B cell (primary cell): ENCODE measurements around the gene FGF21. TPM values are rescaled to one million over a fixed set of nuclear protein-coding genes. Genes with fewer than 3 reads are reported as not detected.

Source experiments
- ATAC-seq: fragments of 200-7000 bp; cut with Tn5 transposase; one replicate; pipeline ENCODE4 v1.10.0; 2021; ENCODE audit warnings: low read depth, mild to moderate bottlenecking, moderate number of reproducible peaks, moderate library complexity
- CTCF ChIA-PET: fragments of 350-600 bp; sonication (Branson Sonifier 250); formaldehyde crosslinking; loops from one replicate; lab custom pipeline; 2021; ENCODE audit warnings: antibody characterized with exemption, inconsistent platforms; lab: Charles Lee
- POLR2A ChIA-PET: fragments of 350-600 bp; sonication (Branson Sonifier 250); formaldehyde crosslinking; loops from one replicate; lab custom pipeline; 2021; ENCODE audit warnings: antibody characterized with exemption; lab: Charles Lee
- DNase-seq: peaks from one replicate; pipeline ENCODE4 v3.0.0; 2013
- H2AFZ ChIP-seq: 2 replicates; pipeline ENCODE4 v1.6.1; 2012; ENCODE audit warnings: mild to moderate bottlenecking, low read depth, low read length; ENCODE audit not compliant: insufficient read depth, poor library complexity, severe bottlenecking
- H3K27ac ChIP-seq, 2 donors: 1 replicate in 1 of 2; 2 replicates in 1 of 2; pipeline ENCODE4 v1.5.1; 2012 to 2013; ENCODE audit warnings: low read length in 2 of 2, mild to moderate bottlenecking in 2 of 2, moderate library complexity in 1 of 2
- H3K27me3 ChIP-seq, 4 experiments: fragments of 200-600 bp in 1 of 4; sonication (generic) in 1 of 4; replicated peaks in 1 of 4; 1 replicate in 2 of 4; 2 replicates in 2 of 4; pipeline versions ENCODE4 v1.6.1 to v1.7.0; 2013 to 2016; ENCODE audit warnings: low read length in 3 of 4, mild to moderate bottlenecking in 2 of 4, mixed read lengths in 1 of 4, moderate library complexity in 1 of 4; ENCODE audit not compliant: insufficient read depth in 4 of 4, control insufficient read depth in 3 of 4; ENCODE audit errors: control extremely low read depth in 1 of 4
- H3K36me3 ChIP-seq, 2 experiments: replicated peaks in 1 of 2; 1 replicate in 1 of 2; 2 replicates in 1 of 2; pipeline versions ENCODE4 v1.6.1 to v1.7.1; 2013; ENCODE audit warnings: low read length in 1 of 2; ENCODE audit not compliant: insufficient read depth in 2 of 2, control insufficient read depth in 1 of 2; ENCODE audit errors: control extremely low read depth in 1 of 2, extremely low read depth in 1 of 2
- H3K4me1 ChIP-seq, 2 donors: fragments of 200-600 bp in 1 of 2; sonication (generic) in 1 of 2; 1 replicate in 1 of 2; 2 replicates in 1 of 2; pipeline versions ENCODE4 v1.5.1 to v1.6.1; 2013 to 2017; ENCODE audit warnings: low read length in 2 of 2; ENCODE audit not compliant: control insufficient read depth in 2 of 2, insufficient read depth in 2 of 2
- H3K4me2 ChIP-seq: replicated peaks from 2 replicates; pipeline ENCODE3; 2012; ENCODE audit warnings: mild to moderate bottlenecking, low read depth, low read length; ENCODE audit not compliant: poor library complexity, severe bottlenecking
- H3K4me3 ChIP-seq, 5 experiments: fragments of 200-600 bp in 1 of 5; sonication (generic) in 1 of 5; 1 replicate in 3 of 5; 2 replicates in 2 of 5; pipeline versions ENCODE4 v1.5.1 to v1.7.0; 2011 to 2016; ENCODE audit warnings: low read length in 4 of 5, mild to moderate bottlenecking in 4 of 5, low read depth in 2 of 5, control low read depth in 1 of 5, moderate library complexity in 1 of 5; ENCODE audit not compliant: insufficient read depth in 1 of 5; ENCODE audit errors: control extremely low read depth in 1 of 5, extremely low read depth in 1 of 5
- H3K79me2 ChIP-seq: fragments of 200-600 bp; sonication (generic); one replicate; pipeline ENCODE4 v1.6.0; 2016; ENCODE audit warnings: low read length; ENCODE audit not compliant: control insufficient read depth, insufficient read depth
- H3K9ac ChIP-seq: fragments of 200-600 bp; sonication (generic); 2 replicates; pipeline ENCODE4 v1.6.1; 2017; ENCODE audit warnings: mild to moderate bottlenecking, low read length, moderate library complexity
- H3K9me3 ChIP-seq, 3 donors: one replicate each; pipeline versions ENCODE4 v1.6.1 to v1.7.1; 2013; ENCODE audit warnings: low read length in 2 of 3; ENCODE audit not compliant: control insufficient read depth in 2 of 3, insufficient read depth in 1 of 3; ENCODE audit errors: control extremely low read depth in 1 of 3
- H4K20me1 ChIP-seq: 2 replicates; pipeline ENCODE4 v1.6.0; 2012; ENCODE audit warnings: mild to moderate bottlenecking, low read length; ENCODE audit not compliant: insufficient read depth, control insufficient read depth, poor library complexity, severe bottlenecking
- H3K27ac Mint-ChIP-seq: one replicate; pipeline ENCODE4 v1.8.0; 2021; ENCODE audit warnings: mixed read lengths
- H3K27me3 Mint-ChIP-seq: one replicate; pipeline ENCODE4 v1.8.0; 2021; ENCODE audit warnings: mixed read lengths
- H3K4me1 Mint-ChIP-seq: one replicate; pipeline ENCODE4 v1.8.0; 2021; ENCODE audit warnings: mixed read lengths
- H3K4me3 Mint-ChIP-seq: one replicate; pipeline ENCODE4 v1.8.0; 2021; ENCODE audit warnings: mixed read lengths
- H3K9me3 Mint-ChIP-seq: one replicate; pipeline ENCODE4 v1.8.0; 2022; ENCODE audit warnings: mixed read lengths; ENCODE audit not compliant: insufficient read depth
- EZH2 ChIP-seq: IDR thresholded peaks from 2 replicates; pipeline ENCODE4 v1.6.1; 2012; ENCODE audit warnings: borderline replicate concordance, low read depth, mild to moderate bottlenecking, moderate library complexity, low read length; ENCODE audit not compliant: insufficient read depth, poor library complexity, severe bottlenecking
- WGBS: methylation state at CpG from one replicate; pipeline ENCODE4 v1.1.5; 2013; ENCODE audit warnings: missing lambda C conversion rate; ENCODE audit not compliant: insufficient coverage; 5-methylcytosine and 5-hydroxymethylcytosine counted together
- intact Hi-C: fragments of 100-400 bp; cut with micrococcal nuclease; formaldehyde crosslinking; loops from one replicate; pipeline ENCODE4 v1.10.0; 2022
- polyA plus RNA-seq: library from polyadenylated mRNA; depleted of rRNA; stranded (reverse); fragments of >200 nt; gene quantifications from 2 replicates; pipeline ENCODE4 v1.2.3, GENCODE V29; 2012
- total RNA-seq, 2 donors: library from RNA; stranded (reverse); fragments of 120-200 nt in 1 of 2; gene quantifications; 1 replicate in 1 of 2; 2 replicates in 1 of 2; pipeline versions ENCODE4 v1.2.3 to v1.2.4, GENCODE V29; 2013 to 2022
- TF ChIP-seq, protein P1 (sequence below): fragments of 200-600 bp; IDR thresholded peaks from one replicate; pipeline ENCODE4 v1.8.0; 2022; ENCODE audit warnings: antibody characterized with exemption, mild to moderate bottlenecking

Gene FGF21
- total and polyA plus RNA-seq, 2 donors (not counting 1 experiment from before 2014, with no cell fraction given): not detected

DNA sequence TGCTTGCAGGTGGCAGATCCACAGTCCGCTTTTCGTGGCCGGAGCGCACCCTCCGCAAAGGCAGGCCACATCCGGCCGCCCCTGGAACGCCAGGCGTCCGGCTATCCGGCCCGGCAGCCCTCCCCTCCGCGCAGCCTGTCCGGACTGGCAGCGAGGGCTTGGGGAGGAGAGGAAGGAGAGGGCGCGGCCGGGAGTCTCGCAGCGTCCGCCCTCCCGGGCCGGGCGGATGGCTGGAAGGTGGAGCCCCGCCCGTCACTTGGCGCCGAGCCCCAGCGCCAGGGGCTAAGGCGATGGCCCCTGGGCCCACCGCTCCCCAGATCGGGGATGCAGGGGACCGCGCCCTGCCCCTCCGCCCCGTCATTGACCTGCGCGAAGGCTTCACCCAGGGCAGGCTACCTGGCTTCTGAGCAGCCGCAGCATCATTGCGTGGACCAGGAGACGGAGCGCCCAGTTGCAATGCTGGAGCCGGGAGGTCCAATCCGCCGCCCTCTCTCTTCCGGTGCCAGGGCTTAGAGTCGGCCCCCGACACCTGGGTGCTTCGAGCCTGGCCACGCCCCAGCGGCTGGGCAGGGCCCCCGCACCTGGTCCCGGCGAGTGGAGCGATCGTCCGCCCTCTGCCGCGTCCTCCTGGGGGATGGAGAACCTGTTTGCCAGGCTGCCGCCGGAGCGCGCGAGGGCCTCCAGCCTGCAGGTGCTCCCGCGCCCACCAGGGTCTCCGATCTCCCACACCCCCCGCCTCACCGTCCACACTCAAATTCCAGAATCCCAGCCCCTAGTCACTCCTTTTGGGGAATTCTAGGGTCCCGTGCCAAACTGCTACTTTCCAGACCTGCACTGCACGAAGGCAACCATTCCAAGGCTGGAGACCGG lies 2.6 kb upstream of the FGF21 start, which contains the start of gene FUT1:
Gene FUT1 (minus strand): TSS at position 146 of the 870 bp plus-strand sequence. CDS start 1,360 bp downstream, outside the sequence.
- no peaks in the 10 kb centered on the region for H3K9me3 Mint-ChIP-seq
- H3K27ac Mint-ChIP-seq: no peak within 1 kb of the TSS
- Histone ChIP-seq H3K4me3 (peak within 1 kb of the TSS in 4 of 5 experiments; percentile 13 to 52 (median 40)), H3K27me3 (peaks cover 0 to 67% (median 20%) of the 10 kb centered on the region in 4 experiments), H3K79me2 (no peaks in the 10 kb centered on the region), H3K4me1 (peaks cover 15 to 16% of the 10 kb centered on the region in 2 donors), H3K27ac (no peak within 1 kb of the TSS), H3K9ac (peak within 1 kb of the TSS; percentile 52), H3K36me3 (no peaks in the 10 kb centered on the region), H4K20me1 (no peaks in the 10 kb centered on the region), H3K9me3 (peaks cover 0 to 10% (median 0%) of the 10 kb centered on the region in 3 donors), H3K4me2 (peak within 1 kb of the TSS; percentile 89), H2AFZ (peak within 1 kb of the TSS; percentile 58)
- H3K27me3 Mint-ChIP-seq: peaks cover 33% of the 10 kb centered on the region
- peak within 1 kb of the TSS; percentile 78 for H3K4me3 Mint-ChIP-seq
- DNase-seq (peak; percentile 58), ATAC-seq (peak; percentile 66)
- WGBS: 2% methylated on average over 73 of the region's 73 CpGs
- intact Hi-C loops: no loop called here
- CTCF ChIA-PET: interaction anchor here (0.6 kb wide), 1 partner anchor 74 kb away, joined by 3 read pairs; no protein-coding TSS in a partner anchor
- POLR2A ChIA-PET: no interaction called here
- peaks cover 16% of the 10 kb centered on the region for H3K4me1 Mint-ChIP-seq
- TF ChIP-seq EZH2: no peak
- TF ChIP-seq, protein P1, sequence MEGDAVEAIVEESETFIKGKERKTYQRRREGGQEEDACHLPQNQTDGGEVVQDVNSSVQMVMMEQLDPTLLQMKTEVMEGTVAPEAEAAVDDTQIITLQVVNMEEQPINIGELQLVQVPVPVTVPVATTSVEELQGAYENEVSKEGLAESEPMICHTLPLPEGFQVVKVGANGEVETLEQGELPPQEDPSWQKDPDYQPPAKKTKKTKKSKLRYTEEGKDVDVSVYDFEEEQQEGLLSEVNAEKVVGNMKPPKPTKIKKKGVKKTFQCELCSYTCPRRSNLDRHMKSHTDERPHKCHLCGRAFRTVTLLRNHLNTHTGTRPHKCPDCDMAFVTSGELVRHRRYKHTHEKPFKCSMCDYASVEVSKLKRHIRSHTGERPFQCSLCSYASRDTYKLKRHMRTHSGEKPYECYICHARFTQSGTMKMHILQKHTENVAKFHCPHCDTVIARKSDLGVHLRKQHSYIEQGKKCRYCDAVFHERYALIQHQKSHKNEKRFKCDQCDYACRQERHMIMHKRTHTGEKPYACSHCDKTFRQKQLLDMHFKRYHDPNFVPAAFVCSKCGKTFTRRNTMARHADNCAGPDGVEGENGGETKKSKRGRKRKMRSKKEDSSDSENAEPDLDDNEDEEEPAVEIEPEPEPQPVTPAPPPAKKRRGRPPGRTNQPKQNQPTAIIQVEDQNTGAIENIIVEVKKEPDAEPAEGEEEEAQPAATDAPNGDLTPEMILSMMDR: no peak

DNA sequence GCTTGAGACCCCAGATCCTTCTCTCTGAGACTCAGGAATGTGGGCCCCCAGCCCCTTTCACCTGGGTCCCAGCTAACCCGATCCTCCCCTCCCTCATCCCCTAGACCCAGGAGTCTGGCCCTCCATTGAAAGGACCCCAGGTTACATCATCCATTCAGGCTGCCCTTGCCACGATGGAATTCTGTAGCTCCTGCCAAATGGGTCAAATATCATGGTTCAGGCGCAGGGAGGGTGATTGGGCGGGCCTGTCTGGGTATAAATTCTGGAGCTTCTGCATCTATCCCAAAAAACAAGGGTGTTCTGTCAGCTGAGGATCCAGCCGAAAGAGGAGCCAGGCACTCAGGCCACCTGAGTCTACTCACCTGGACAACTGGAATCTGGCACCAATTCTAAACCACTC lies 463 bp downstream of the FGF21 start:
- CTCF ChIA-PET: no interaction called here
- Mint-ChIP-seq H3K27ac (no peak overlapping the region), H3K4me3 (no peak overlapping the region), H3K9me3 (no peaks in the 10 kb centered on the region), H3K4me1 (peaks cover 15% of the 10 kb centered on the region), H3K27me3 (peaks cover 37% of the 10 kb centered on the region)
- DNase-seq (no peak), ATAC-seq (no peak)
- intact Hi-C loops: no loop called here
- no peak overlapping the region for H2AFZ ChIP-seq
- H3K79me2 ChIP-seq: no peaks in the 10 kb centered on the region
- H3K4me3 ChIP-seq: no peak overlapping the region
- 86% methylated on average over 5 of the region's 5 CpGs for WGBS
- peaks cover 0 to 55% (median 23%) of the 10 kb centered on the region in 4 experiments for H3K27me3 ChIP-seq
- no peaks in the 10 kb centered on the region for H4K20me1 ChIP-seq
- H3K36me3 ChIP-seq: no peaks in the 10 kb centered on the region
- no peak overlapping the region for H3K4me2 ChIP-seq
- no peak overlapping the region for H3K9ac ChIP-seq
- POLR2A ChIA-PET: no interaction called here
- H3K4me1 ChIP-seq: peaks cover 15 to 16% of the 10 kb centered on the region in 2 donors
- H3K27ac ChIP-seq: no peak overlapping the region
- TF ChIP-seq, protein P1: no peak
- TF ChIP-seq EZH2: no peak
- peaks cover 0 to 6% (median 0%) of the 10 kb centered on the region in 3 donors for H3K9me3 ChIP-seq
